ENCODE results near the gene SLC36A3. TPM values are rescaled to one million over a fixed set of nuclear protein-coding genes. Genes with fewer than 3 reads are reported as not detected.

Gene SLC36A3
- total RNA-seq, 2 experiments from 2014 or later, result not detected

DNA sequence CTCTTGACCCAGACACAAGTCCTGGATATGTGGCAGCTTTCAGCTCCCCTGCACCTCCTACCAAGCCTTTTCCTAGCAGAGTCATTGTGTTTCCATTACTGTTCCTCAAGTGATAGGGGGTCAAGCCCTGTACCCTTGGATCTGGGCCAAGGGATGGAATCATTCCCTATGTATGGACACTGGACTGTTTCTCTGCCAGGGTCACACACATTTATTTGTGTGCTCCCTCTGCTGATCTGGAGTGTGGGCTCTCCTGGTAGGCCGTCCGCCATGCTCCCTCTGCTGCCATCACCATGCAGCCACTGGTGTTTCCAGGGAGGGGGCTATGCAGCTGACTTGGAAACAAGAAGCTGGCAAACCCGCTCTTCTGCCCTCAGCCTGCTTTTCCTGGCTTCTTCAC lies 41.0 kb downstream of the SLC36A3 start:
- BruUV-seq (replicated peaks), result no TSS peak
- no peak overlapping the region for H2AFZ ChIP-seq (ENCODE audit: low read length)
- H3K9me3 ChIP-seq (ENCODE audit: low read length), result no peaks in the 10 kb centered on the region
- H3K79me2 ChIP-seq (ENCODE audit: insufficient read depth, low read depth, low read length), result peaks cover 46% of the 10 kb centered on the region
- H4K20me1 ChIP-seq (ENCODE audit: insufficient read depth, low read length), result 0 out of 2 replicates have a peak, but pooled peaks cover 4% of the 10 kb centered on the region
- intact Hi-C loops (cut with micrococcal nuclease; ENCODE audit: unreplicated experiment), result no loop called here
- H3K27ac ChIP-seq (ENCODE audit: low read depth, low read length, poor library complexity, severe bottlenecking), result no peak overlapping the region
- TF ChIP-seq EZH2phosphoT487 (IDR thresholded peaks at IDR 0.05; ENCODE audit: borderline replicate concordance, low read depth, low read length), result no peak
- TF ChIP-seq, protein P1, sequence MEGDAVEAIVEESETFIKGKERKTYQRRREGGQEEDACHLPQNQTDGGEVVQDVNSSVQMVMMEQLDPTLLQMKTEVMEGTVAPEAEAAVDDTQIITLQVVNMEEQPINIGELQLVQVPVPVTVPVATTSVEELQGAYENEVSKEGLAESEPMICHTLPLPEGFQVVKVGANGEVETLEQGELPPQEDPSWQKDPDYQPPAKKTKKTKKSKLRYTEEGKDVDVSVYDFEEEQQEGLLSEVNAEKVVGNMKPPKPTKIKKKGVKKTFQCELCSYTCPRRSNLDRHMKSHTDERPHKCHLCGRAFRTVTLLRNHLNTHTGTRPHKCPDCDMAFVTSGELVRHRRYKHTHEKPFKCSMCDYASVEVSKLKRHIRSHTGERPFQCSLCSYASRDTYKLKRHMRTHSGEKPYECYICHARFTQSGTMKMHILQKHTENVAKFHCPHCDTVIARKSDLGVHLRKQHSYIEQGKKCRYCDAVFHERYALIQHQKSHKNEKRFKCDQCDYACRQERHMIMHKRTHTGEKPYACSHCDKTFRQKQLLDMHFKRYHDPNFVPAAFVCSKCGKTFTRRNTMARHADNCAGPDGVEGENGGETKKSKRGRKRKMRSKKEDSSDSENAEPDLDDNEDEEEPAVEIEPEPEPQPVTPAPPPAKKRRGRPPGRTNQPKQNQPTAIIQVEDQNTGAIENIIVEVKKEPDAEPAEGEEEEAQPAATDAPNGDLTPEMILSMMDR (conservative IDR thresholded peaks at IDR 0.05; ENCODE audit: low read length), result no peak
- no peaks in the 10 kb centered on the region for H3K9me2 ChIP-seq (ENCODE audit: insufficient read depth, low read length)
- H3K4me2 ChIP-seq (ENCODE audit: low read length), result no peak overlapping the region
- POLR2A ChIA-PET, result interaction anchor here (0.7 kb wide), 1 partner anchor 226 kb away, joined by 7 read pairs; no protein-coding TSS in a partner anchor
- peaks cover 14% of the 10 kb centered on the region for H3K4me1 ChIP-seq (ENCODE audit: insufficient read depth, low read length, poor library complexity, severe bottlenecking)
- DNase-seq (ENCODE audit: low spot score), result no peak
- H3K4me3 ChIP-seq (ENCODE audit: low read depth, low read length, poor library complexity, severe bottlenecking), result no peak overlapping the region
- CTCF ChIA-PET (ENCODE audit: unreplicated experiment), result no interaction called here
- H3K36me3 ChIP-seq (ENCODE audit: insufficient read depth, low read length), result peaks cover 96% of the 10 kb centered on the region

DNA sequence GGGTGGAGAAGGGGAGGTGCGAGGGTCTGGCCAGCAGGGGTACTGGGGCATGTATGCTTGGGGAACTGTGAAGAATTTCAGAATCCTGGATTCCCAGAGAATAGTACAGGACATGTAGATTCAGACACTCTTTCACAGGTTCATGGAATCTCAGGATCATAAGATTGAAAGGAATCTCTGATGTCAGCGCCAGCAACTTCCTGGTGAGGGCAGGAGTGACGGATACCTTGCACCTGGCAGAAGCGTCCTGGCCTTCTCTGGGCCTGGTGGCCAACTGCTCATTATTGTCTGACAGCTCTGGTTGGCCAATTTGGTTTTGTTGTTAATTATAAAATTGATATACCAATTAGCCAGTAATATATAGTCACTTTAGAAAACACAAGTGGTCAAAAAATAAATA lies 43.6 kb downstream of the SLC36A3 start:
- Histone ChIP-seq H3K9me3 (ENCODE audit: low read length) (no peaks in the 10 kb centered on the region), H3K79me2 (ENCODE audit: insufficient read depth, low read depth, low read length) (peaks cover 72% of the 10 kb centered on the region), H3K36me3 (ENCODE audit: insufficient read depth, low read length) (peaks cover 76% of the 10 kb centered on the region), H4K20me1 (ENCODE audit: insufficient read depth, low read length) (0 out of 2 replicates have a peak, but pooled peaks cover 4% of the 10 kb centered on the region), H3K4me2 (ENCODE audit: low read length) (no peak overlapping the region), H3K4me3 (ENCODE audit: low read depth, low read length, poor library complexity, severe bottlenecking) (no peak overlapping the region), H3K9me2 (ENCODE audit: insufficient read depth, low read length) (no peaks in the 10 kb centered on the region), H3K27ac (ENCODE audit: low read depth, low read length, poor library complexity, severe bottlenecking) (no peak overlapping the region), H2AFZ (ENCODE audit: low read length) (no peak overlapping the region), H3K4me1 (ENCODE audit: insufficient read depth, low read length, poor library complexity, severe bottlenecking) (peaks cover 40% of the 10 kb centered on the region)
- intact Hi-C loops (cut with micrococcal nuclease; ENCODE audit: unreplicated experiment), result loop anchor here (5.0 to 10.0 kb wide), 2 partner anchors 57 to 775 kb away; no protein-coding TSS in a partner anchor
- ChIA-PET POLR2A (no interaction called here), CTCF (ENCODE audit: unreplicated experiment) (no interaction called here)
- no TSS peak for BruUV-seq (replicated peaks)
- no peak for DNase-seq (ENCODE audit: low spot score)
- no peak for TF ChIP-seq EZH2phosphoT487 (IDR thresholded peaks at IDR 0.05; ENCODE audit: borderline replicate concordance, low read depth, low read length)
- TF ChIP-seq, protein P1 (conservative IDR thresholded peaks at IDR 0.05; ENCODE audit: low read length), result no peak

DNA sequence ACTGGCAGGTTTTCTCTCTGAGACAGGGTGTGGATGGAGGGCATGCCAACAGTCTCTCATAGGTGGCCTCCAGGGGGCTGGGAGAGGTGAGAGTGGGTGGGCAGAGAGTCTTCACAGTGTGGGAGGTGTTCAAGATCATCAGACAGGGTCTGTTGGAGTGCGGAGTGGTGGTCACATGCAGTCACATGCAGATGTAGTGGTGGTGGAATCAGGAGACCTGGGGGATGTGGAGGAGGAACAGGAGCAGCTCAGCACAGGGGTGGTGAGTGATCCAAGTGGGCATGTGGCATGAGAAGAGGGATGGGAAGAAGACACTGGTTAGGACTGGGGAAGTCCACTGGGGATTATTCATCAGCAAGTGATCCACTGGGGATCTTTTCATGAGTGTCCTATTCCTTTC lies 44.8 kb downstream of the SLC36A3 start:
- no peak for TF ChIP-seq EZH2phosphoT487 (IDR thresholded peaks at IDR 0.05; ENCODE audit: borderline replicate concordance, low read depth, low read length)
- TF ChIP-seq, protein P1 (conservative IDR thresholded peaks at IDR 0.05; ENCODE audit: low read length), result no peak
- no peak overlapping the region for H3K27ac ChIP-seq (ENCODE audit: low read depth, low read length, poor library complexity, severe bottlenecking)
- 0 out of 2 replicates have a peak, but pooled peaks cover 4% of the 10 kb centered on the region for H4K20me1 ChIP-seq (ENCODE audit: insufficient read depth, low read length)
- no peaks in the 10 kb centered on the region for H3K9me2 ChIP-seq (ENCODE audit: insufficient read depth, low read length)
- peaks cover 46% of the 10 kb centered on the region for H3K4me1 ChIP-seq (ENCODE audit: insufficient read depth, low read length, poor library complexity, severe bottlenecking)
- ChIA-PET POLR2A (interaction anchor here (1.2 kb wide), 1 partner anchor 118 kb away, joined by 3 read pairs; no protein-coding TSS in a partner anchor), CTCF (ENCODE audit: unreplicated experiment) (no interaction called here)
- no peak for DNase-seq (ENCODE audit: low spot score)
- H3K79me2 ChIP-seq (ENCODE audit: insufficient read depth, low read depth, low read length), result peaks cover 83% of the 10 kb centered on the region
- no peaks in the 10 kb centered on the region for H3K9me3 ChIP-seq (ENCODE audit: low read length)
- no TSS peak for BruUV-seq (replicated peaks)
- H2AFZ ChIP-seq (ENCODE audit: low read length), result no peak overlapping the region
- intact Hi-C loops (cut with micrococcal nuclease; ENCODE audit: unreplicated experiment), result loop anchor here (5.0 to 10.0 kb wide), 2 partner anchors 58 to 774 kb away; no protein-coding TSS in a partner anchor
- H3K36me3 ChIP-seq (ENCODE audit: insufficient read depth, low read length), result peaks cover 68% of the 10 kb centered on the region
- H3K4me2 ChIP-seq (ENCODE audit: low read length), result no peak overlapping the region; the same call in 1 of the 2 replicates
- H3K4me3 ChIP-seq (ENCODE audit: low read depth, low read length, poor library complexity, severe bottlenecking), result no peak overlapping the region

All from OCI-LY7 (cell line).